K562 (cell line): ENCODE data around the gene TBC1D20. TPM values are rescaled to one million over a fixed set of nuclear protein-coding genes. Genes with fewer than 3 reads are reported as not detected.

Source experiments
- ATAC-seq: fragments of 200-7000 bp; cut with Tn5 transposase; 3 replicates; pipeline ENCODE4 v1.9.1; 2020; ENCODE audit warnings: moderate library complexity
- BruUV-seq: library from RNA; stranded (reverse); fragments of 400-500 nt; replicated peaks from 2 replicates; lab custom pipeline; 2021; lab: Mats Ljungman, UMichigan
- CTCF ChIA-PET: fragments of 300-600 bp; formaldehyde crosslinking; extraction: SDS; loops from one replicate; lab custom pipeline; 2021; ENCODE audit warnings: low intra/inter-chr PET ratio; lab: Yijun Ruan, JAX
- POLR2A ChIA-PET: fragments of 300-600, 350-650 bp; sonication (Branson Sonifier 250); formaldehyde crosslinking; extraction: SDS; loops from one replicate; lab custom pipeline; 2021; ENCODE audit warnings: antibody characterized with exemption, inconsistent platforms; lab: Yijun Ruan, JAX
- DNase-seq, 4 experiments: peaks; one replicate each; pipeline versions ENCODE4 v3.0.0 to v3.0.0-alpha.2; 2011 to 2018; ENCODE audit warnings: low spot score in 3 of 4, mixed read lengths in 3 of 4; ENCODE audit errors: extremely low read depth in 1 of 4
- FAIRE-seq: peaks from 2 replicates; lab custom pipeline; 2011; peaks lifted over from hg19 to GRCh38; lab: Jason Lieb, UNC
- H2AFZ ChIP-seq: 2 replicates; pipeline ENCODE4 v1.6.0; 2011; ENCODE audit warnings: low read depth, low read length, control low read depth, inconsistent platforms
- H3K27ac ChIP-seq: fragments of 200-600 bp; 3 replicates; pipeline ENCODE4 v1.8.0; 2011; ENCODE audit warnings: low read depth, mild to moderate bottlenecking, control low read depth, inconsistent platforms, low read length, moderate library complexity, mixed read lengths; ENCODE audit errors: extremely low read depth
- H3K27me3 ChIP-seq, 2 experiments: fragments of 300-600 bp in 1 of 2; 2 replicates in 1 of 2; 3 replicates in 1 of 2; pipeline versions ENCODE4 v1.6.0 to v1.8.0; 2011; ENCODE audit warnings: inconsistent platforms in 2 of 2, low read length in 2 of 2, mild to moderate bottlenecking in 1 of 2, mixed read lengths in 1 of 2, moderate library complexity in 1 of 2; ENCODE audit not compliant: control insufficient read depth in 2 of 2, insufficient read depth in 2 of 2
- H3K36me3 ChIP-seq: fragments of 300-600 bp; 3 replicates; pipeline ENCODE4 v1.8.0; 2011; ENCODE audit warnings: mild to moderate bottlenecking, low read length, inconsistent platforms; ENCODE audit not compliant: control insufficient read depth, insufficient read depth
- H3K4me1 ChIP-seq, 2 experiments: fragments of 200-600 bp in 1 of 2; replicated peaks in 1 of 2; 2 replicates in 1 of 2; 3 replicates in 1 of 2; pipeline versions ENCODE4 v1.5.1 to v1.8.0; 2011; ENCODE audit warnings: inconsistent platforms in 2 of 2, low read length in 2 of 2, mild to moderate bottlenecking in 1 of 2, mixed read lengths in 1 of 2, moderate library complexity in 1 of 2; ENCODE audit not compliant: control insufficient read depth in 2 of 2, insufficient read depth in 2 of 2
- H3K4me2 ChIP-seq: 2 replicates; pipeline ENCODE4 v1.6.1; 2011; ENCODE audit warnings: low read length, control low read depth, inconsistent platforms, mixed read lengths; ENCODE audit not compliant: insufficient read depth
- H3K4me3 ChIP-seq: fragments of 200-600 bp; sonication (generic), shearing (Covaris generic); 2 replicates; pipeline ENCODE4 v1.5.1; 2016; ENCODE audit warnings: control low read depth, inconsistent platforms
- H3K79me2 ChIP-seq: fragments of 200-600 bp; 3 replicates; pipeline ENCODE4 v1.8.0; 2011; ENCODE audit warnings: low read length, inconsistent platforms; ENCODE audit not compliant: control insufficient read depth, insufficient read depth
- H3K9ac ChIP-seq, 2 experiments: 2 replicates each; pipeline versions ENCODE4 v1.6.0 to v1.6.1; 2011; ENCODE audit warnings: low read depth in 2 of 2, low read length in 2 of 2, control low read depth in 1 of 2, inconsistent platforms in 1 of 2, mild to moderate bottlenecking in 1 of 2, mixed read lengths in 1 of 2; ENCODE audit not compliant: insufficient read depth in 1 of 2
- H3K9me1 ChIP-seq: one replicate; pipeline ENCODE4 v1.6.0; 2011; ENCODE audit warnings: inconsistent platforms, mild to moderate bottlenecking, low read length, moderate library complexity; ENCODE audit not compliant: control insufficient read depth, insufficient read depth
- H3K9me3 ChIP-seq: replicated peaks from 2 replicates; pipeline ENCODE4 v1.5.1; 2011; ENCODE audit warnings: low read depth, low read length, inconsistent platforms; ENCODE audit not compliant: control insufficient read depth, insufficient read depth
- H4K20me1 ChIP-seq: replicated peaks from 2 replicates; pipeline ENCODE4 v1.6.1; 2011; ENCODE audit warnings: low read length, inconsistent platforms, mixed read lengths; ENCODE audit not compliant: control insufficient read depth, insufficient read depth
- BCL6 ChIP-seq: fragments of 250-450 bp; sonication (Bioruptor Pico); IDR thresholded peaks from 2 replicates; pipeline ENCODE4 v1.4.0; 2020
- EP400 ChIP-seq: fragments of 450-650 bp; IDR thresholded peaks from 2 replicates; pipeline ENCODE4 v1.6.1; 2017; ENCODE audit warnings: antibody characterized with exemption, mild to moderate bottlenecking, moderate library complexity
- FOXK1 ChIP-seq: sonication (generic); formaldehyde crosslinking; IDR thresholded peaks from 2 replicates; pipeline ENCODE4 v1.8.0; 2022; ENCODE audit warnings: missing genetic modification reagents, mild to moderate bottlenecking, borderline replicate concordance
- NFRKB ChIP-seq: fragments of 450-650 bp; IDR thresholded peaks from 2 replicates; pipeline ENCODE4 v1.6.1; 2016; ENCODE audit warnings: low read depth
- SRSF9 ChIP-seq: fragments of 200-400 bp; formaldehyde crosslinking; IDR thresholded peaks from 2 replicates; pipeline ENCODE4 v1.6.1; 2017; ENCODE audit warnings: low read depth, low read length, borderline replicate concordance
- ZNF197 ChIP-seq: fragments of 200-800 bp; sonication (Bioruptor generic); IDR thresholded peaks from 2 replicates; pipeline ENCODE4 v1.6.1; 2016; ENCODE audit warnings: low read depth, missing genetic modification characterization, missing compliant biosample characterization
- ZNF76 ChIP-seq: fragments of 250-450 bp; sonication (Bioruptor Pico); IDR thresholded peaks from 2 replicates; pipeline ENCODE4 v1.4.0; 2020; ENCODE audit warnings: mild to moderate bottlenecking, moderate library complexity, borderline replicate concordance
- ZZZ3 ChIP-seq: fragments of 450-650 bp; IDR thresholded peaks from 2 replicates; pipeline ENCODE4 v1.6.1; 2016; ENCODE audit warnings: antibody characterized with exemption, mild to moderate bottlenecking, moderate library complexity
- WGBS: fragments of 100-300 bp; shearing (Covaris generic); methylation state at CpG from one replicate; pipeline ENCODE4 v1.1.6; 2016; ENCODE audit warnings: low coverage, mixed read lengths; ENCODE audit not compliant: insufficient coverage; ENCODE audit errors: missing lambda C conversion rate; 5-methylcytosine and 5-hydroxymethylcytosine counted together
- in situ Hi-C: fragments of 300-500 bp; cut with MboI; formaldehyde crosslinking; loops from 4 replicates; pipeline ENCODE4 v1.15.0; 2018; ENCODE audit warnings: inconsistent platforms, mixed read lengths
- intact Hi-C: fragments of 100-400 bp; cut with micrococcal nuclease; formaldehyde crosslinking; loops from 2 replicates; pipeline ENCODE4 v1.14.2; 2022
- polyA plus RNA-seq, 8 experiments: library from polyadenylated mRNA; depleted of rRNA in 4 of 8; stranded (reverse) in 5 of 8; unstranded in 3 of 8; fragments of >200 nt; fragmentation: Nextera tagmentation in 2 of 8; fragmentation: Illumina TruSeq in 1 of 8; extraction: Ambion mirVana in 2 of 8; extraction: Trizol in 1 of 8; gene quantifications; 2 replicates each; pipeline versions ENCODE4 v1.2.1 to v1.2.3, GENCODE V29; 2011 to 2014; ENCODE audit warnings: inconsistent platforms in 1 of 8, missing spikeins in 1 of 8
- total RNA-seq, 7 experiments: library from RNA; depleted of rRNA in 6 of 7; stranded (reverse); fragments of >200 nt in 6 of 7; fragmentation: Illumina TruSeq in 2 of 7; extraction: Trizol in 2 of 7; gene quantifications; 2 replicates each; pipeline versions ENCODE4 v1.2.1 to v1.2.3, GENCODE V29; 2011 to 2021; ENCODE audit warnings: low replicate concordance in 1 of 7
- TF ChIP-seq, protein P1 (sequence below): fragments of 450-650 bp; IDR thresholded peaks from 2 replicates; pipeline ENCODE4 v1.6.1; 2018; ENCODE audit warnings: mild to moderate bottlenecking, low read depth; ENCODE audit not compliant: partially characterized antibody

Gene TBC1D20
- total and polyA plus RNA-seq, 9 of the 15 experiments (the other 6 are each of a cell fraction or from before 2014, with no cell fraction given), result 7.0 to 25.3 (median 15.1) TPM

DNA sequence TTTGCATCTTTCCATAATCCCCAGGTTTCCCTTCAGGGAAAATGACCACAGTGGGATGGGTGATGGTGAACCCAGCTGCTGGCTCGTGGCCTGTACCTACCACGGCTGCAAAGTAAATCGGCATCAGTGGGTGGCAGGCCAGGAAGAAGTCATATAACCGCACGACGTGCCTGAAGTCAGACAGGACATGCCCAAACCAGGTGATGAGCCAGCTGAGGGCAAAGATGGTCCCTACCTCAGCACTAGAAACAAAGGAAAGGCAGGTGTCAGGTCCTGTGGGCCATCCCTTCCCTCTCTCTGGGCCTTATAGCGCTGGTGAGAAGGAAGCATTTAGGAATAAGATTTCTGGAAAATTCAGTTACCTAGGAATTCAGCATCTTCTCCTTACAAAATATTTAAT is 22.2 kb downstream of the TBC1D20 start:
- H3K36me3 ChIP-seq, result peaks cover 91% of the 10 kb centered on the region
- no peak overlapping the region for H3K9ac ChIP-seq
- TF ChIP-seq ZNF197 (CRISPR knock-in tag) (no peak), ZNF76 (CRISPR knock-in tag) (no peak), EP400 (no peak), NFRKB (no peak), FOXK1 (CRISPR knock-in tag) (no peak), SRSF9 (no peak), BCL6 (CRISPR knock-in tag) (no peak), ZZZ3 (no peak)
- TF ChIP-seq, protein P1, sequence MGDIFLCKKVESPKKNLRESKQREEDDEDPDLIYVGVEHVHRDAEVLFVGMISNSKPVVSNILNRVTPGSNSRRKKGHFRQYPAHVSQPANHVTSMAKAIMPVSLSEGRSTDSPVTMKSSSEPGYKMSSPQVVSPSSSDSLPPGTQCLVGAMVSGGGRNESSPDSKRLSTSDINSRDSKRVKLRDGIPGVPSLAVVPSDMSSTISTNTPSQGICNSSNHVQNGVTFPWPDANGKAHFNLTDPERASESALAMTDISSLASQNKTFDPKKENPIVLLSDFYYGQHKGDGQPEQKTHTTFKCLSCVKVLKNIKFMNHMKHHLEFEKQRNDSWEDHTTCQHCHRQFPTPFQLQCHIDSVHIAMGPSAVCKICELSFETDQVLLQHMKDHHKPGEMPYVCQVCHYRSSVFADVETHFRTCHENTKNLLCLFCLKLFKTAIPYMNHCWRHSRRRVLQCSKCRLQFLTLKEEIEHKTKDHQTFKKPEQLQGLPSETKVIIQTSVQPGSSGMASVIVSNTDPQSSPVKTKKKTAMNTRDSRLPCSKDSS, result no peak
- H3K27ac ChIP-seq, result no peak overlapping the region
- H2AFZ ChIP-seq, result no peak overlapping the region
- ATAC-seq, result no peak
- BruUV-seq, result no TSS peak
- POLR2A ChIA-PET, result no interaction called here
- H3K9me3 ChIP-seq, result no peaks in the 10 kb centered on the region
- CTCF ChIA-PET, result no interaction called here
- DNase-seq, result no peak
- H3K4me1 ChIP-seq, result peaks cover 0 to 3% of the 10 kb centered on the region in 2 experiments; a peak in 3 of 5 replicates
- no peaks in the 10 kb centered on the region for H3K9me1 ChIP-seq
- 100% methylated on average over 4 of the region's 7 CpGs for WGBS
- intact Hi-C loops, result no loop called here
- FAIRE-seq, result no peak
- H3K4me3 ChIP-seq, result no peak overlapping the region
- H3K79me2 ChIP-seq, result peaks cover 14% of the 10 kb centered on the region; the same call in 1 of the 3 replicates
- no peak overlapping the region for H3K4me2 ChIP-seq
- H4K20me1 ChIP-seq, result peaks cover 2% of the 10 kb centered on the region; the same call in 1 of the 2 replicates
- in situ Hi-C loops, result no loop called here
- no peaks in the 10 kb centered on the region for H3K27me3 ChIP-seq
